NCI-H1417 treated with DMSO at 0.1 percent for 48 hours (cell line): ENCODE measurements around the gene PNPLA7.
"Not testable (repeated sequence)": the region's sequence is repeated elsewhere in the genome, so short reads cannot be mapped to it uniquely, and the experiment has no call there.

Experiments
- DNase-seq: peaks from one replicate; lab custom pipeline; 2025; lab: John Stamatoyannopoulos, UW

Gene PNPLA7

GRCh38 chr9:137575364-137575715 is 25.1 kb upstream of the PNPLA7 start:
- DNase-seq = no peak

GRCh38 chr9:137574192-137574591 is 24.0 kb upstream of the PNPLA7 start:
- DNase-seq = no peak

DNA sequence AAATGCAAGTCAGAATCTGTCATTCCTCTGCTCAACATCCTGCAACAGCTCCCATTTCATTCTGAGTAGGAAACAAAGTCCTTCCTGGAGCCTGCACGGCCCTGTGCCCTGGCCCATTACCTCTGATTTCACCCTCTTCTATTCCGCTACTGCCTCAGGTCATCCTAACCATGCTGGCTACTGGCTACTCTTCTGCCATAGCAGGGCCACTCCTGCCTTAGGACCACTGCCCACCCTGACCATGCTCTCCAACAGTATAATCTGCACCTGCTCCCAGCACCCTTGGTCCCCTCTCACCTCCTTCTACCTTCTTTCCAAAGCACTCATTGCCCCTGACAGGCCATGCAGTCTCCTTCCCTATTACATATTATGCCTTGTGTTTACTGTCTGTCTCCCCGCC is 20.4 kb upstream of the PNPLA7 start:
- no peak for DNase-seq

DNA sequence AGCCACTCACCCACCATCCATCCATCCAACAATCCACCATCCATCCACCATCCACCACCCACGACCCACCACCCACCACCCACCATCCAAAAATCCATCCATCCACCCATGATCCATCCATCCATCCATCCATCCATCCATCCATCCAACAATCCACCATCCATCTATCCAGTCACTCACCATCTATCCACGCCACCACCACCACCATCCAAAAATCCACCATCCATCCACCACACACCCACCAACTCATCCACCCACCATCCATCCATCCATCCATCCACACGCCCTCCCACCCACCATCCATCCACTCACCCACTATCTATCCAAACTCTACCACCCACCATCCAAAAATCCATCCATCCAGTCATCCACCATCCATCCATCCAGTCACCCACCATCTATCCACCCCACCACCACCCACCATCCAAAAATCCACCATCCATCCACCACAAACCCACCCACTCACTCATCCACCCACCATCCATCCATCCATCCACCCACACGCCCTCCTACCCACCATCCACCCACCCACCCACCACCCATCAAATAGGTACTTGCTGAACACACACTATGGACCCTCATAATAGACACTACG is 19.5 kb upstream of the PNPLA7 start:
- no peak for DNase-seq

DNA sequence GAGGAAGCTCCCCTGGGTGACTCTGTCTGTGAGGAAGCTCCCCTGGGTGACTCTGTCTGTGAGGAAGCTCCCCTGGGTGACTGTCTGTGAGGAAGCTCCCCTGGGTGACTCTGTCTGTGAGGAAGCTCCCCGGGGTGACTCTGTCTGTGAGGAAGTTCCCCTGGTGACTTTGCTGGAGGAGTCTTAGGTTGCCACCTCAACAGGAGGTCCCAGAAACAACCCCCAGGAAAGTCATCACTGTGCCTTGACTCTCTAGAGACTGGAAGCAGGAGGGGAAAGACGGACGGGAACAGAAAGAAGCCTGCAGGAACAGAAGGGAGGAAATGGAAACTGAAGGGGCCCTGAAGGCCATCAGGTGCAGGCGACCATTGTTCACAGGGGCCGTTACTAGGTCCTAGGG is 18.2 kb upstream of the PNPLA7 start:
- DNase-seq = not testable (repeated sequence)

DNA sequence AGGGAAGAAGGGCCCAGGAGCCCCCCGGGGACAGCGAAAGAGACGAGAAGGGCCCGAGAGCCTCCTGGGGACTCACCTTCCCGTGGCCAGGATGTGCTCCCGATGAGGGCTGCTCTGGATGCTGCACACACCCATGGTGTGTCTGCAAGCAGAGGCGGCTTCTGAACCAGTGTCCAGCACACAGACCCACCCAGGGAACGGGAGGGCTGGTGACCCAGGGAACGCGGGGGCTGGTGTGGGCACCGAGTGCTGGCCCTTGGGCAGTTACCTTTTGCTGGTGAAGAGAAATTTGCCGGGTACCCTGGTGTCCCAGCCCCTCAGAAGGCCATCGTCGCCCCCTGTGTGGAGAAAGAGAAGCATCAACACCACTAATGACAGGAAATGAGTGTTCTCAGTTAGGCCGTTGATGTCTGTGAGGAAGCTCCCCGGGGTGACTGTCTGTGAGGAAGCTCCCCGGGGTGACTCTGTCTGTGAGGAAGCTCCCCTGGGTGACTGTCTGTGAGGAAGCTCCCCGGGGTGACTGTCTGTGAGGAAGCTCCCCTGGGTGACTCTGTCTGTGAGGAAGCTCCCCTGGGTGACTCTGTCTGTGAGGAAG is 14.7 kb upstream of the PNPLA7 start:
- DNase-seq = no peak

DNA sequence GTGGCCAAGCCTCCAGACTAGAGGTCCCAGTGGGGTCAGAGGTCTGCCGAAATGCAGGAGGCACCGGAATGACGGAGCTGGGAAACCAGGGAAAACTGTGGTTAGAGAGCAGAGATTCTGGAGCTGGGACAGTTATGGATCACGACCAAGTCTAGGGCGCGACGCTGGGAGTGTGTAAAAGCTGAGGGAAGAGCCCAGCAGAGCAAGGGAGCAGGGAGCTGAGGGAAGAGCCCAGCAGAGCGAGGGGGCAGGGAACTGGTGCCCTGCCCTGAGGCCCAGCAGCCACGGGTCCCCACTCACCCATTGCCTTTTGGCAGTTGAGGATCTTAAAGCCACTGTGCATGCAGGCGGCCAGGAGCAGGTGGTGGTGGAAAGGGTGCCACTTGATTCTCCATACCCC is 13.9 kb upstream of the PNPLA7 start:
- DNase-seq = no peak

- no peak for DNase-seq
Observed at GRCh38 chr9:137558127-137558526, 7.9 kb upstream of the PNPLA7 start.

- no peak for DNase-seq
Observed at GRCh38 chr9:137556069-137556838, 6.1 kb upstream of the PNPLA7 start.

GRCh38 chr9:137555179-137555578 is 5.0 kb upstream of the PNPLA7 start:
- DNase-seq = no peak

DNA sequence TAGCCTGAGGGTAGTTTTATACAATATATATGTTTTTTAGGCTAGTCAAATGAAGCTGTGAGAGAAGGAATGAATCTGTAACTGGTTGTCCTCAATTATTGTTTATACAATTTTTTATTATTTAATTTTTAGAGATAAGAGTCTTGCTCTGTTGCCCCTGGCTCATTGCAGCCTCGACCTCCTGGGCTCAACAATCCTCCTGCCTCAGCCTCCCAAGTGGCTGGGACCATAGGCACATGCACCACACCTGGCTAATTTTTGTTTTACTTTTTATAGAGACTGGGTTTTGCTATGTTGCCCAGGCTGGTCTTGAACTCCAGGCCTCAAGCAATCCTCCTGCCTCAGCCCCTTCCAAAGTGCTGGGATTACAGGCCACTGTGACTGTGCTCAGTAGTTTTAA is 4.1 kb upstream of the PNPLA7 start:
- no peak for DNase-seq

DNA sequence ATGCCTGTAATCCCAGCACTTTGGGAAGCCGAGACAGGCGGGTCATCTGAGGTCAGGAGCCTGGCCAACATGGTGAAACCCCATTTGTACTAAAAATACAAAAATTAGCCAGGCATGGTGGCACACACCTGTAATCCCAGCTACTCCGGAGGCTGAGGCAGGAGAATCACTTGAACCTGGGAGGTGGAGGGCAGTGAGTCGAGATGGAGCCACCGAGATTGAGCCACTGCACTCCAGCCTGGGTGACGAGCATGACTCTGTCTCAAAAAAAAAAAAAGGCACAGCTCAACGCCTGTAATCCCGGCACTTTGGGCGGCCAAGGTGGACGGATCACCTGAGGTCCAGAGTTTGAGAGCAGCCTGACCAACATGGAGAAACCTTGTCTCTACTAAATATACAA is 3.5 kb upstream of the PNPLA7 start:
- DNase-seq = not testable (repeated sequence)

DNA sequence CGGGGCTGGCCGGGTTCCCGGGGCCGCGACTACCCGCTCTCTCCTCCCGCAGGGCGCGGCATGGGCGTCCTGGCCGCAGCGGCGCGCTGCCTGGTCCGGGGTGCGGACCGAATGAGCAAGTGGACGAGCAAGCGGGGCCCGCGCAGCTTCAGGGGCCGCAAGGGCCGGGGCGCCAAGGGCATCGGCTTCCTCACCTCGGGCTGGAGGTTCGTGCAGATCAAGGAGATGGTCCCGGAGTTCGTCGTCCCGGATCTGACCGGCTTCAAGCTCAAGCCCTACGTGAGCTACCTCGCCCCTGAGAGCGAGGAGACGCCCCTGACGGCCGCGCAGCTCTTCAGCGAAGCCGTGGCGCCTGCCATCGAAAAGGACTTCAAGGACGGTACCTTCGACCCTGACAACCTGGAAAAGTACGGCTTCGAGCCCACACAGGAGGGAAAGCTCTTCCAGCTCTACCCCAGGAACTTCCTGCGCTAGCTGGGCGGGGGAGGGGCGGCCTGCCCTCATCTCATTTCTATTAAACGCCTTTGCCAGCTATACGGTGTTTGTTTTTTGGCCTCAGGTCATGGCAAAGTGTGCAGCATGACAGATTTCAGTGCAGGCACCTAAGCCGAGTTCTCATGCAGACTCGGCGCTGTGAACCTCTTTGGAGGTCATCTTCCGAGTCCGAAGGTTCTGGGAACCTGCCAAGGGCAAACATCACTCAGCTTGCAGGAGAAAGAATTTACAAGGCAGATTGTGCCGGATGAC is 2.0 kb upstream of the PNPLA7 start:
- DNase-seq = no peak

- peak; percentile 30 for DNase-seq
Observed at GRCh38 chr9:137551264-137552021, 1.2 kb upstream of the PNPLA7 start, which contains the start of gene MRPL41. TSS of gene MRPL41 (plus strand) at chr9:137551879. CDS start at chr9:137552082, 203 bp downstream.

DNA sequence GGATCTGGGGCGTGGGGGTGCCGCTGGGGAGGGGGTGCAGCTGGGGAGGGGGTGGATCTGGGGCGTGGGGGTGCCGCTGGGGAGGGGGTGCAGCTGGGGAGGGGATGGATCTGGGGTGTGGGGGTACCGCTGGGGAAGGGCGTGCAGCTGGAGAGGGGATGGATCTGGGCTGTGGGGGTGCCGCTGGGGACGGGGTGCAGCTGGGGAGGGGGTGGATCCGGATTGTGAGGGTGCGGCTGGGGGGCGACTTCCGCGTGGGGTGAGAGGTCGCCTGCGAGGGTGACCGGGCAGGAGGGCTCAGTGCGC is 709 bp upstream of the PNPLA7 start:
- not testable (repeated sequence) for DNase-seq

DNA sequence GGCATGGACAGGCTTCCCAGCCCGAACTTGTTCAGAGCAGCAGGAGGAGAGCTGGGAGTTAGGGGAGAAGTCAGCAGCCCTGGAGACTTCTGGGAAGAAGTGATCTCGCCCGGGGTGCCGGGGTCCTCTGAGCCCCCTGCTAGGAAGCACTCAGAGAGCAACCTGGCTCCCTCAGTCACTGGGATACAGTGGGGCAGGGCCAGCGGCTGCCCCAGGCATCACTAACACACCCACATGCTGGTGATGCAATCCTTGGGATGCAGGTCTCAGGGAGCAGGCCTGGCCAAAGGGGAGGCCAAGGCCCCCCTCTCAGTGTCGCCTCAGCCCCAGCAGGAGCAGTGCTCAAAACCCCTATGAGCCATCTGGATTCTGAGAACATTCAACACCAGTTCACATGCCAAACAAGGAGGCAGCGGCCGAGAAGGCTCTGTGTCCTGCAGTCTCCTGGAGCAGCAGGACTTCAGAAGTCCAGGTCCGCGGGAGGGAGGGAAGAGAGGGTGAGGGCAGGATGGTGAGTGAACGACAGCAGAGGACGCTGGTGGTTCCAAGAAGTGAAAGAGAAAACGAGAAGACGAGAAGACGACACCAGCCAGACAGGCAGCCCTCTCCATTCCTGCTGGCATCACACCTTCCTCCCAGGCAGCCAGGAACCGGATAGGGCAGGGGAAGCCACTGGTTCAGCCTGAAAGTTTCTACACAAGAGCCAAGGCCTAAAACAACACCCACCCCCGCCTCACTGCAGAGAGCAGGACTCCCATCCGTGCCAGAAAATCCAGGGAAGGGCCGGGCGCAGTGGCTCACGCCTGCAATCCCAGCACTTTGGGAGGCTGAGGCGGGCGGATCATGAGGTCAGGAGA is 2.3 kb downstream of the PNPLA7 start:
- DNase-seq = no peak

DNA sequence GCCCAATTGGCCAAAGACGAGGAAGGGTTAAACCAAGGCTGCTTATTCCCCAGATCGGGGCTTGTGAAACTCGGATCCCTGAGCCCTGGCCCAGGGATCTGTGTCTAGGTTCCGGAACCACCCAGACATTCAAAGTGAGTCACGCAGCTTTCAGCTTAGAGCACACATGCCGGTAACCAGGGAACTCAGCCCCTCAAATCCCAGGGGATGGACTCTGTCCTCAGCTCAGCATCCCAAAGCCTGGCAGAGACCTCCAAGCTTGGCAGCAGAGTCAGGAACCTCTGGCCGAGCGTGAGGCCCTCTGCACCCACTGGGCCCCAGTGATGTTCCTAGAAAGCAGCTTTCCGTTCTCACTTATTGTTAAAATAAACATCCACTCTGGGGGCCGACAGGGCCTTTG is 5.1 kb downstream of the PNPLA7 start:
- no peak for DNase-seq

- no peak for DNase-seq
Observed at GRCh38 chr9:137544176-137544760, 5.9 kb downstream of the PNPLA7 start.

GRCh38 chr9:137543237-137543963 is 6.8 kb downstream of the PNPLA7 start:
- DNase-seq = no peak

GRCh38 chr9:137542486-137542885 is 7.7 kb downstream of the PNPLA7 start:
- DNase-seq = no peak
